ENCODE measurements around the gene RFX3. TPM values are rescaled to one million over a fixed set of nuclear protein-coding genes. Genes with fewer than 3 reads are reported as not detected.

Gene RFX3
- total RNA-seq, 6 donors from 2014 or later, result 7.3 to 32.0 (median 19.9) TPM

DNA sequence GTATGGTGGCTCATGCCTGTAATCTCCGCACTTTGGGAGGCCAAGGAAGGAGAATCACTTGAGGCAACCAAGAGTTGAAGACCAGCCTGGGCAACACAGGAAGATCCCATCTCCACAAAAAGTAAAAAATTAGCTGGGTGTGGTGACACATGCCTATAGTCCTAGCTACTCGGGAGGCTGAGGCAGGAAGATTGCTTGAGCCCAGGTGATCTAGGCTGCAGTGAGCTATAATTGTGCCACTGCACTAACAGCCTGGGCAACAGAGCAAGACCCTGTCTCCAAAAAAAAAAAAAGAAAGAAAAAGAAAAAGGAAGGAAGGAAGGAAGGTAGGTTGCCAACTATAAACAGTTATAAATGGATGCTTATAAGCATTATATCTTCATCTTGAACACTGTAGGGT lies 51.0 kb downstream of the RFX3 start:
- 83 to 97% methylated on average over 2 of the region's 2 CpGs for WGBS, 2 donors

DNA sequence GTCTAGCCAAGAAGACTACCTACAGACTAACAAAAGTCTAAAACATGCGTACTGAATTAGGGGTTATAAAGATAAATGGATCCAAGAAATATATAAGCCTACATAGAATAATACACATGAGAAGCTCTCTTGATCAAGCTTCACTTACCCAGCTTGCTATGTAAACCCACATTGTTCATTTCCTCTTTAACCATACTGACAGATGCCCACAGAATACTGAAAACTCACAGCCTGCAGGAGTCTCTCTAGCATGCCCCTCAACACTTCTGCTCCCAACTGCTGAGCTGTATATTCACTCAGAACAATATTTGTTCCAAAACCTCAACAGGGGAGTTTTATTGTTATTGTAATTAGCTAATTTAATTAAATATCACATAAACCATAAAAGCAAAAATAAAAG lies 52.4 kb downstream of the RFX3 start:
- ATAC-seq (ENCODE audit: low FRiP score in 2 of 2) (no peak), DNase-seq (no peak)
- Histone ChIP-seq H3K4me3 (no peak overlapping the region), H3K4me1 (peaks cover 0 to 12% (median 6%) of the 10 kb centered on the region in 4 donors), H3K27ac (peak overlapping the region in 1 of 4 donors; percentile 42), H3K36me3 (no peaks in the 10 kb centered on the region), H3K27me3 (no peaks in the 10 kb centered on the region), H3K9me3 (peaks cover 0 to 6% (median 0%) of the 10 kb centered on the region in 4 donors)
- 76 to 89% methylated on average over 1 of the region's 1 CpG for WGBS, 2 donors
- TF ChIP-seq EP300 (IDR thresholded peaks at IDR 0.05), result no peak
- TF ChIP-seq POLR2AphosphoS5 (IDR thresholded peaks at IDR 0.05), result no peak
- TF ChIP-seq, protein P1, sequence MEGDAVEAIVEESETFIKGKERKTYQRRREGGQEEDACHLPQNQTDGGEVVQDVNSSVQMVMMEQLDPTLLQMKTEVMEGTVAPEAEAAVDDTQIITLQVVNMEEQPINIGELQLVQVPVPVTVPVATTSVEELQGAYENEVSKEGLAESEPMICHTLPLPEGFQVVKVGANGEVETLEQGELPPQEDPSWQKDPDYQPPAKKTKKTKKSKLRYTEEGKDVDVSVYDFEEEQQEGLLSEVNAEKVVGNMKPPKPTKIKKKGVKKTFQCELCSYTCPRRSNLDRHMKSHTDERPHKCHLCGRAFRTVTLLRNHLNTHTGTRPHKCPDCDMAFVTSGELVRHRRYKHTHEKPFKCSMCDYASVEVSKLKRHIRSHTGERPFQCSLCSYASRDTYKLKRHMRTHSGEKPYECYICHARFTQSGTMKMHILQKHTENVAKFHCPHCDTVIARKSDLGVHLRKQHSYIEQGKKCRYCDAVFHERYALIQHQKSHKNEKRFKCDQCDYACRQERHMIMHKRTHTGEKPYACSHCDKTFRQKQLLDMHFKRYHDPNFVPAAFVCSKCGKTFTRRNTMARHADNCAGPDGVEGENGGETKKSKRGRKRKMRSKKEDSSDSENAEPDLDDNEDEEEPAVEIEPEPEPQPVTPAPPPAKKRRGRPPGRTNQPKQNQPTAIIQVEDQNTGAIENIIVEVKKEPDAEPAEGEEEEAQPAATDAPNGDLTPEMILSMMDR (IDR thresholded peaks at IDR 0.05), result no peak
- no peak for TF ChIP-seq POLR2A (IDR thresholded peaks at IDR 0.05)

More for the DNA sequence above, 51.0 kb downstream of the RFX3 start:
- TF ChIP-seq POLR2AphosphoS5 (IDR thresholded peaks at IDR 0.05) (no peak), POLR2A (IDR thresholded peaks at IDR 0.05) (no peak), EP300 (IDR thresholded peaks at IDR 0.05) (no peak)
- TF ChIP-seq, protein P1 (IDR thresholded peaks at IDR 0.05), result no peak
- Histone ChIP-seq H3K4me3 (no peak overlapping the region), H3K4me1 (peaks cover 0 to 12% (median 6%) of the 10 kb centered on the region in 4 donors), H3K27ac (no peak overlapping the region), H3K27me3 (no peaks in the 10 kb centered on the region), H3K36me3 (no peaks in the 10 kb centered on the region), H3K9me3 (peaks cover 0 to 6% (median 0%) of the 10 kb centered on the region in 4 donors)
- ATAC-seq (ENCODE audit: low FRiP score in 2 of 2) (no peak), DNase-seq (no peak)

DNA sequence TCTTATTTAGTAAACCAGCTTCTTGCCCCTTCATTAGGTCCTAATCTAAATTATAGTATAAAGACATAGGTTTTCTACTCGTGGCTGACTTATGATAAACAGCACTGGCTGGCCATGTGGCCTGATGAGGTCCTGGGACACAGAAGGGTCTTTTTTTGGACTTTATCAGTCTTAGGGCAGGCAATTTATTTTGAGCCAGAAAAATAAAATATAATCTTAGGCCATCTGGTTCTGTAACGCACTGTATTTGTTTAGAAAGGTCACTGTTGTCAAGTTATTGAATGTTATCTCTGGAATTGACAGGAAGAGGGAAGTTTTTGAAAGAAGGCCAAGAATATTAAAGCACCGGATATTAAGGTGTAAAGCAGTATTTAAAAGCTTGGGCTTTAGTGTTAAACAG lies 53.9 kb downstream of the RFX3 start:
- no peak for ATAC-seq (ENCODE audit: low FRiP score in 2 of 2)
- 51 to 54% methylated on average over 3 of the region's 3 CpGs for WGBS, 2 donors
- Histone ChIP-seq H3K4me3 (no peak overlapping the region), H3K9me3 (no peaks in the 10 kb centered on the region), H3K36me3 (no peaks in the 10 kb centered on the region), H3K27me3 (no peaks in the 10 kb centered on the region), H3K27ac (peak overlapping the region in 1 of 4 donors; percentile 42), H3K4me1 (peaks cover 0 to 19% (median 6%) of the 10 kb centered on the region in 4 donors)
- DNase-seq, result no peak
- TF ChIP-seq EP300 (IDR thresholded peaks at IDR 0.05) (no peak), POLR2AphosphoS5 (IDR thresholded peaks at IDR 0.05) (no peak), POLR2A (IDR thresholded peaks at IDR 0.05) (no peak)
- TF ChIP-seq, protein P1 (IDR thresholded peaks at IDR 0.05), result no peak

DNA sequence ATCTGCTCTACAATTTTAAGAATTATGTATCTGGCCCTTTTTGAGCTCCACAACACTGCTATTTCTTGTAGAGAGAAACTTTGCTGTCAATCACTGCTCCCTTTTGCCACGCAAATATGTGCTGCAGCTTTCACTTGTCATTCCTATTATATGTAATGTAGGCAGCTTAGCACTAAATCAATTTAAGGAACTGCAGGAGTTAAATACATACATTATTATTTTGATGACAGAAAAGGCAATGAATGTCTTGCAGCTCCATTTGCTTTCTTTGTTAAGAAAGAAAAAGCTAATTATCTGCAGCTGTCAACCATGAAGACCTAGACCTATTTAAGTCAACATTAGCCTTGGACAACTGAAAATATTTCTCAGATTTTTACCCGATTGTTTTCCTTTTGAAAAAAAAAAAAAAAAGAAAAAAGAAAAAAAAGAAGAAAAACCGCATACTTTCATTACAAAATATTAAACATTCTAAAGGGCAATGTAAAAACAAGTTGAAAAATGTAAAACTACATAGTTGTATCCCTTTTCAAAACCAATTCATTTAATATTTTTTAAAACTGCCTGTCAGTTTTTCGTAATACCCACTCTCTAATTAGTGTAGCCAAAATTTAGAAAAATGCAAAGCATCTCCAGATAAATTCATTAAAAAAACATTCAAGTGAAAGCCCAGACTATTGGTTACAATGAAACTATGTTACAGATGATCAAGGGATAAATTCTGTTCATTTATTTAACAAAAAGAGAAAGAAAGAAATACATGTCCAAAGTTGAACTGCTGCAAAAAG lies 57.2 kb downstream of the RFX3 start:
- no peak for TF ChIP-seq POLR2AphosphoS5 (IDR thresholded peaks at IDR 0.05)
- no peak for ATAC-seq (ENCODE audit: low FRiP score in 2 of 2)
- 63 to 83% methylated on average over 4 of the region's 4 CpGs for WGBS, 2 donors
- Histone ChIP-seq H3K9me3 (no peaks in the 10 kb centered on the region), H3K27ac (no peak overlapping the region), H3K4me3 (no peak overlapping the region), H3K4me1 (peaks cover 0 to 19% (median 6%) of the 10 kb centered on the region in 4 donors), H3K27me3 (no peaks in the 10 kb centered on the region), H3K36me3 (no peaks in the 10 kb centered on the region)
- DNase-seq, result no peak

DNA sequence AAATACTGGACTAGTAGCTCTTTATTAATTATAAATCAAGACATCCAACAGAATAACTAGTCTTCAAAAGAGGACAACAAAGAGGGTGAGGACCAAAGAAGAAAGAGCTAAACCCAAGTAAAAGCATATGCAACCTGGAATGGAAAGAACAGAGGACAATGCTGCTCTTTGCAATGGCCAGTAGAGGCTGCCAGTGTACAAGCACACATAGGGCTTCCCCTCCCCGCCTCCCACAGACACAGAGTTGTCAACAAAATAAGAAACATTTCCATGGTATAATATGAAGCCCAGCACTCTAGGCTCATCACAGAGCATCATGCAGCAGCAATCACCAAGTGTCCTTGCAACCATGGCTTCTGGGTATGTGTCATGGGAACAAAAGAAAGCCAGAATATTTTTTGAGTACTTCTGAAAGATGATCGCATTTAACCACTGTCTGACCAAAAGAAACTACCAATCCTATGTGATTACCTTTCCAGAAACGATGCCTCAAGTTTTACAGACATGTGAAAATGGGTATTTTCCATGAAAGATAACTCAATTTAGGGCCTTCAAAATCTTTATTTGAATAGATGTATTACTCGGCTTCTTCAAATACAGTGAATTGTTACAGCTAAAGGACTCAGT lies 58.1 kb downstream of the RFX3 start:
- ATAC-seq (ENCODE audit: low FRiP score in 2 of 2) (peak; percentile 75 to 87), DNase-seq (peak in 1 of 2 donors; percentile 56)
- Histone ChIP-seq H3K27ac (no peak overlapping the region), H3K9me3 (no peaks in the 10 kb centered on the region), H3K4me3 (no peak overlapping the region), H3K36me3 (no peaks in the 10 kb centered on the region), H3K4me1 (peaks cover 0 to 12% (median 4%) of the 10 kb centered on the region in 4 donors), H3K27me3 (no peaks in the 10 kb centered on the region)
- TF ChIP-seq EP300 (IDR thresholded peaks at IDR 0.05), result no peak
- TF ChIP-seq POLR2AphosphoS5 (IDR thresholded peaks at IDR 0.05), result no peak
- TF ChIP-seq, protein P1 (IDR thresholded peaks at IDR 0.05), result peak; percentile 44 to 74 (median 56)
- TF ChIP-seq POLR2A (IDR thresholded peaks at IDR 0.05), result no peak
- WGBS, 2 donors, result 57 to 69% methylated on average over 4 of the region's 4 CpGs
